Type B pancreatic cell (in vitro differentiated cells): Measurements from ENCODE around the gene RPTOR. TPM values are rescaled to one million over a fixed set of nuclear protein-coding genes. Genes with fewer than 3 reads are reported as not detected.

Source experiments
- DNase-seq: peaks from one replicate; pipeline ENCODE4 v3.0.0; 2021; ENCODE audit warnings: mixed read lengths; ENCODE audit not compliant: unreplicated experiment; ENCODE audit errors: extremely low spot score
- H3K27ac Mint-ChIP-seq: 2 replicates; pipeline ENCODE4 v1.8.0; 2021; ENCODE audit warnings: mild to moderate bottlenecking, mixed read lengths
- H3K27me3 Mint-ChIP-seq: 2 replicates; pipeline ENCODE4 v1.8.0; 2021; ENCODE audit warnings: mixed read lengths
- H3K36me3 Mint-ChIP-seq: 2 replicates; pipeline ENCODE4 v1.8.0; 2021; ENCODE audit warnings: mixed read lengths
- H3K4me1 Mint-ChIP-seq: one replicate; pipeline ENCODE4 v1.8.0; 2021; ENCODE audit warnings: mixed read lengths; ENCODE audit not compliant: unreplicated experiment
- H3K4me3 Mint-ChIP-seq: 2 replicates; pipeline ENCODE4 v1.8.0; 2021; ENCODE audit warnings: mild to moderate bottlenecking, mixed read lengths
- H3K9me3 Mint-ChIP-seq: 2 replicates; pipeline ENCODE4 v1.8.0; 2021; ENCODE audit warnings: mixed read lengths
- CTCF ChIP-seq: fragments of 200-600 bp; sonication (generic); conservative IDR thresholded peaks from 2 replicates; pipeline ENCODE4 v1.5.0; 2021; ENCODE audit warnings: antibody characterized with exemption, mild to moderate bottlenecking
- total RNA-seq: library from RNA; stranded (reverse); gene quantifications from 2 replicates; pipeline ENCODE4 v1.2.1, GENCODE V29; 2021; ENCODE audit warnings: low replicate concordance

Gene RPTOR
- total RNA-seq, 1 donor from 2014 or later = 39.8 TPM

DNA sequence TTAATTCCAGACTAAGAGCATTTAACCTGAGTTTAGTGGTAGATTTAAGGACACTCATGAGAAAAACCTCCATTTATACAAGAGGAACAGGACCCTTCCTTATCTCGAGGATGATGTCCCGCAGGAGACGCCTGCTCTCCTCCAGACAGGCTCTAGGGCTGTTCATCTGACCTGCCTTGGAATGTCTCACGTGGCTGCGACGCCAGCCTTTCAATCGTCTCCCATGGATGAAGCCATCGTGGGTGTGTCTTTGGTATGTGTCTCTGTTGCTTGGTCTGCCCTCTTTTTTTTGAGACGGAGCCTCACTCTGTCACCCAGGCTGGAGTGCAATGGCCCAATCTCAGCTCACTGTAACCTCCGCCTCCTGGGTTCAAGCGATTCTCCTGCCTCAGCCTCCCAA is 463.5 kb downstream of the RPTOR start:
- Mint-ChIP-seq H3K27me3 (peaks cover 37% of the 10 kb centered on the region), H3K9me3 (peaks cover 4% of the 10 kb centered on the region), H3K4me1 (peaks cover 10% of the 10 kb centered on the region), H3K36me3 (peaks cover 11% of the 10 kb centered on the region), H3K4me3 (no peak overlapping the region), H3K27ac (no peak overlapping the region)
- no peak for TF ChIP-seq CTCF
- no peak for DNase-seq

- Mint-ChIP-seq H3K36me3 (peaks cover 15% of the 10 kb centered on the region), H3K4me1 (peaks cover 6% of the 10 kb centered on the region), H3K4me3 (no peak overlapping the region), H3K27ac (no peak overlapping the region), H3K9me3 (peaks cover 4% of the 10 kb centered on the region), H3K27me3 (peaks cover 31% of the 10 kb centered on the region)
- TF ChIP-seq CTCF = no peak
- no peak for DNase-seq
These were observed 464.5 kb downstream of the RPTOR start for GRCh38 chr17:81009136-81009535.

DNA sequence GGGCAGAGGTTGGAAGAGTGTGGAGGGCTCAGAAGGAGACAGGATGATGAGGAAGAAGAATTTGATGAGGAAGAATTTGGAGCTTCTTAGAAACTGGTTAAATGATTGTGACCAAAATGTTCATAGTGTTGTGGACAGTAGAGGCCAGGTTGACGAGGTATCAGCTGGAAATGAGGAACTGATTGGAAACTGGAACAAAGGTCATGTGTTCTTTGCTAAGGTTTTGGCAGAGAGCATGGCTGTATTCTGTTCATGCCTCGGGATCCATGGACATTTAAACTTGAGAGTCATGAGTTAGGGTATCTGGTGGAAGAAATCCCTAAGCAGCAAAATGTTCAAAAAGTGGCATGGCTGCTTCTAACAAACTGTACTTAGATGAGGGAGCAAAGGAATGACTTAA is 466.3 kb downstream of the RPTOR start:
- Mint-ChIP-seq H3K27ac (no peak overlapping the region), H3K4me3 (no peak overlapping the region), H3K36me3 (peaks cover 15% of the 10 kb centered on the region), H3K9me3 (peaks cover 4% of the 10 kb centered on the region), H3K4me1 (peaks cover 6% of the 10 kb centered on the region), H3K27me3 (peaks cover 22% of the 10 kb centered on the region)
- no peak for TF ChIP-seq CTCF
- DNase-seq = no peak

- H3K27ac Mint-ChIP-seq = peak overlapping the region; percentile 14
- no peak for DNase-seq
- H3K4me1 Mint-ChIP-seq = peaks cover 6% of the 10 kb centered on the region
- no peak for TF ChIP-seq CTCF
- H3K9me3 Mint-ChIP-seq = peaks cover 4% of the 10 kb centered on the region
- H3K4me3 Mint-ChIP-seq = no peak overlapping the region
- H3K36me3 Mint-ChIP-seq = peaks cover 18% of the 10 kb centered on the region
- H3K27me3 Mint-ChIP-seq = peaks cover 13% of the 10 kb centered on the region
These were observed 467.3 kb downstream of the RPTOR start for GRCh38 chr17:81011951-81012350.

- Mint-ChIP-seq H3K27me3 (peaks cover 6% of the 10 kb centered on the region), H3K4me3 (no peak overlapping the region), H3K9me3 (peaks cover 4% of the 10 kb centered on the region), H3K36me3 (peaks cover 19% of the 10 kb centered on the region), H3K4me1 (peaks cover 10% of the 10 kb centered on the region), H3K27ac (no peak overlapping the region)
- no peak for TF ChIP-seq CTCF
- DNase-seq = no peak
These were observed 468.2 kb downstream of the RPTOR start for GRCh38 chr17:81012574-81013447.
